GM18517 (cell line): Measurements from ENCODE around the gene NAT8.
"Not testable (repeated sequence)": the region's sequence is repeated elsewhere in the genome, so short reads cannot be mapped to it uniquely, and the experiment has no call there.

ENCODE experiments used
- ATAC-seq: cut with Tn5 transposase; IDR thresholded peaks from one replicate; pipeline ENCODE4 v1.9.1; 2021; ENCODE audit warnings: mild to moderate bottlenecking, moderate library complexity; ENCODE audit not compliant: unreplicated experiment

The NAT8 gene

GRCh38 chr2:73638429-73638828 lies 3.8 kb downstream of the NAT8 start:
- ATAC-seq: no peak

GRCh38 chr2:73636977-73637376 lies 5.2 kb downstream of the NAT8 start:
- not testable (repeated sequence) for ATAC-seq

GRCh38 chr2:73630662-73631266 lies 11.5 kb downstream of the NAT8 start:
- ATAC-seq: not testable (repeated sequence)

DNA sequence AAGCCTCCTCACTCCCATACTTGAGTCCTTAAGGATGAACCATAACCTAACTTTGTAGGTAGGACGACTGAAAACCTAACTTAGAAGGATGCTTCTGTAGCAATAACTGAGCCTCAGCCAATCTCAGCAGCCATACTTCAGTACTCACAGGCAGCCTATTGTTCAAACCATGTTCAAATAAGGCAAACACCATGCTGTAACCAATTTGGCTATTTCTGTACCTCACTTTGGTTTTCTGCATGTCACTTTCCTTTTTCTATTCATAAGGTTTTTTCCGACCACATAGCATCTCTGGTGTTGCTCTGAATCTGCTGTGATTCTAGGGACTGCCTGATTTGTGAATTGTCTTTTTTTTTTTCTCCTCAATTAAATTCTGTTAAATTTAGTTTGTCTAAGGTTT lies 13.7 kb downstream of the NAT8 start:
- not testable (repeated sequence) for ATAC-seq

- ATAC-seq: not testable (repeated sequence)
Observed at GRCh38 chr2:73626237-73626636, 16.0 kb downstream of the NAT8 start.

DNA sequence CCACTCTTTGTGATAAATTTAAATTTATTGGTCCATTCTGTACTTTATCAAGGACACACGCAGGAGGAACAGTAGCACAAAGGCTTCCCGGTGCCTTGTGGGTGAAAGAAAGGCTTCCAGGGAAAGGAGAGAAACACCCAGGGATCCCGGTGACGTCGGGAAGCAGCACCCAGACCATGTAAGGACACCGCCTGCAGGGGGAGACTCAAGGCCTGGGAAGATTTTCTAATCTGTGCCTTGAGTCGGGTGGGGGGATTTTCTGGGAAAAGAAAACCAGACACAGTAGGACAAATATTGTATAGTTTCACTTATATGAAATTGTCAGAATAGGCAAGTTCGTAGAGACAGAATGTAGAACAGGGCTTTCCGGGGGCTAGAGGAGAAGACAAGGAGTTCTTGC lies 17.6 kb downstream of the NAT8 start:
- ATAC-seq: not testable (repeated sequence)

GRCh38 chr2:73624036-73624435 lies 18.2 kb downstream of the NAT8 start:
- ATAC-seq: not testable (repeated sequence)

GRCh38 chr2:73619925-73620324 lies 22.3 kb downstream of the NAT8 start:
- ATAC-seq: not testable (repeated sequence)

DNA sequence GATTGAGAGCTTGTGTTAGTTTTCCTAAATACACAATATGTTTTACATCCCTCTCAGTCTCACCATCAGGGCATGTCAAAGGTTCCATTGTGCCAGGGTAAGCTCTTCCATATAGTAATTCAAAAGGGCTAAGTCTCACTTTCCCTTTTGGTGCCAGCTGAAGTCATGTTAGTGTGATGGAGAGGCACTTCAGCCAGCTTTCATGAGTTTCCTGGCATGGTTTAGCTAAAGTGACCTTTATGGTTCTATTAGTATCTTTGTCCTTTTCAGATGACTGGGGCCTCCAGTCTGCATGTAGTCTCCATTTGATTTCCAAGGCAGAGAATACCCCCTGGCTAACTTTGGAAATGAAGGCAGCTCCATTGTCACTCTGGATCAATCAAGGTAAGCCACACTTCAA lies 27.2 kb downstream of the NAT8 start:
- no peak for ATAC-seq

- ATAC-seq: no peak
Observed at GRCh38 chr2:73614105-73614504, 28.1 kb downstream of the NAT8 start.

DNA sequence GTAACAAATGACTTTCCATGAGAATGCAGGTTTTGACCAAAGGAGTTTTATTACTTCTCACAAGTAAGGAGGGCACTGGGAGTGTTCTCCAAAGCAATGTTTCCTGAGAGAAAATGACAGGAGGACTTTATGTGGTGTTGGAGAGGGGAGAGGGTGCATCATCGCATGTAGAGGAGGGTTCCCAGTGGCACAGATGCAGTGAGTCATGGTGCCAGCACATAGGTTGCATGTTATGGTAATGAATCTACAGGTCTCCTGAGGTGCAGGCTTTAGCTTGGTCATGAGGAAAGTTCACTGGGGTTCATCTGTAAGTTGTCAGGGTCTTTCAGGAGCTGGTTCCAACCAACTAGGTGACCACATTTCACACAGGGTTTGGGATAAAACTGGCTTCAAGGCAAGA lies 30.4 kb downstream of the NAT8 start:
- no peak for ATAC-seq

DNA sequence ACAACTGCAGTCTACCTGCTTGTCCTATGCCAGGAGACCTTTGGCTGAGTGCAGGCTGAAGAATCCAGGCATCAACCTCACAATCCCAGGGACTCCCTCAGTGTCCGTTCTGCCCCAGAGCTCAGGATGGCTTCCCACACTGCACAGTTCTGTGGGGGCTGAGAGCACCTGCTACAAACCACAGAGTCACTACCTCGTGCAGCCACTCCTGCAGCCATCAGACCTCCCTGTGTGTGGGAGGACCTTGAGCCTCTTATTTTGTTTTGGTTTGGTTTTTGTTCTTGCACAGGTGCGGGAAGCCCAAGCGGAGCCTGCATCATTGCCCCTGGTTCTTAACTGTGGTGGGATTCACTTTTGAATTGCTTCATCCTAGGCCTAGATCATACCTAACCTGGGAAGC lies 31.0 kb downstream of the NAT8 start:
- ATAC-seq: no peak

DNA sequence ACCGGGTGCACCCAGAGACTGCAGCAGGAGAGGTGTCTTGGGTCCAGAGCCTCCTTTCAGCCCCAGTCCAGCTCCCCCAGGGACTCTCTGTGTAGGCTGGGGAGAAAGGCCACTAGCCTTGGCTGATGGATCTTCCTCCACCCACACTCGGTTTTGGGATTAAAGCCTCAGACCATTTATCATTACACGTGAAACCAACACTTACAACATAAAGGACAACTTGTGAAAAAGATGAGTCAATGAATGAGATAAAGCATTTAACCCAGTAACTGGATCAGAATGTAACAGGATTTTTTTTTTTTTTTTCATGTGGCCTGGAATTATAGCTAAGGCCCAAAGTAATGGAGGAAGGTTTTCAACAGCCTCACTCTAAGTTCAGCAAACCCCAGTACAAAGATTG lies 32.1 kb downstream of the NAT8 start:
- no peak for ATAC-seq

GRCh38 chr2:73604589-73604988 lies 37.6 kb downstream of the NAT8 start:
- ATAC-seq: not testable (repeated sequence)

GRCh38 chr2:73603099-73603588 lies 39.1 kb downstream of the NAT8 start:
- peak; percentile 74 for ATAC-seq

DNA sequence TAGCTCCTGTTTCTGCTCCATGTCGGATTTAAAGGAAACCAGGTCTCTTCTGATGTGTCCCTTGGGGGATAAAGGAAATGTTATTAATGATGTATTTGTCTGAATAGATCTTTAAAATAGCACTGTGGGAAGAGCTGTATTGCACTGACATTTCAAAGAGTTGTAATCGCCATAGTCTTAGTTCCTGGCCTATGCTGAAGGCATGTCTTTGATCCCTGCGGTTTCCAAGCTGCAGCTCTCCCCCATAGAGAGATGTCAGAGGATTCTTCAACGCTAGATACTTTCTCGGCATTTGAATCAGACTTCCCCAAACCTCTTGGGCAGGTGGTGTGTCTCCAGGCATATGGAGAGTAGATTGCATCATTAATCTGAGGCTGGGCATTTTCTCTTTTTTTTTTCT lies 40.4 kb downstream of the NAT8 start:
- ATAC-seq: no peak

- ATAC-seq: no peak
Observed at GRCh38 chr2:73594251-73594650, 48.0 kb downstream of the NAT8 start.

DNA sequence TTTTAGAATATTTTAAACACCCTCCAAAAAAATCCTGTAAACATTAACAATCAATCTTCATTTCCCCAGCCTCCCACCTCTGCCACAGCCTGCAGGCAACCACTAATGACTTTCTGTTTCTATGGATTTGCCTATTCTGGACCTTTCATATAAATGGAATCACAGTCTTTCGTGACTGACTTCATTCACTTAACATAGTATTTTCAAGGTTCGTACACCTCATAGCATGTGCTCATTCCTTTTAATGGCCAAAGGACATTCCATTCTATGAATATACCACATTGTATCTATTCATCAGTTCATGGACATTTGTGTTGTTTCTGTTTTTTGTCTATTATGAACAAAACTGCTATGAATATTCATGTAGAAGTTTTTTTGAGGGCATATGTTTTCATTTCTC lies 48.5 kb downstream of the NAT8 start:
- no peak for ATAC-seq
